ENCODE measurements around the gene MXI1.
A peak's percentile ranks its signal among the peaks of the same experiment; 100 is the strongest.
"Not testable (repeated sequence)": the region's sequence is repeated elsewhere in the genome, so short reads cannot be mapped to it uniquely, and the experiment has no call there.

Gene MXI1

GRCh38 chr10:110184398-110184797 is 23.0 kb upstream of the MXI1 start:
- no peak for DNase-seq

GRCh38 chr10:110185646-110186182 is 21.7 kb upstream of the MXI1 start:
- not testable (repeated sequence) for DNase-seq

GRCh38 chr10:110190170-110190569 is 17.2 kb upstream of the MXI1 start:
- DNase-seq, result no peak

GRCh38 chr10:110192552-110192951 is 14.9 kb upstream of the MXI1 start:
- DNase-seq, result no peak

- no peak for DNase-seq
Measured at GRCh38 chr10:110200503-110200902, 6.9 kb upstream of the MXI1 start.

- not testable (repeated sequence) for DNase-seq
Measured at GRCh38 chr10:110201046-110201445, 6.4 kb upstream of the MXI1 start.

- DNase-seq, result no peak
Measured at GRCh38 chr10:110203500-110204455, 3.6 kb upstream of the MXI1 start.

GRCh38 chr10:110205051-110205675 is 2.2 kb upstream of the MXI1 start:
- no peak for DNase-seq

- DNase-seq, result no peak
Measured at GRCh38 chr10:110207805-110208613, 604 bp downstream of the MXI1 start.

- DNase-seq, result no peak
Measured at GRCh38 chr10:110208614-110209453, 1.4 kb downstream of the MXI1 start.

- DNase-seq, result peak in 1 of 2 donors; percentile 58
Measured at GRCh38 chr10:110209454-110209925, 2.1 kb downstream of the MXI1 start.

GRCh38 chr10:110209926-110210673 is 2.7 kb downstream of the MXI1 start:
- peak in 1 of 2 donors; percentile 49 for DNase-seq

GRCh38 chr10:110210674-110211464 is 3.5 kb downstream of the MXI1 start:
- DNase-seq, result peak; percentile 90 to 92

- DNase-seq, result no peak
Measured at GRCh38 chr10:110211465-110211843, 4.0 kb downstream of the MXI1 start.

- no peak for DNase-seq
Measured at GRCh38 chr10:110212119-110213006, 5.0 kb downstream of the MXI1 start.

GRCh38 chr10:110214371-110214826 is 7.0 kb downstream of the MXI1 start:
- no peak for DNase-seq

- no peak for DNase-seq
Measured at GRCh38 chr10:110215286-110216170, 8.1 kb downstream of the MXI1 start.

- DNase-seq, result no peak
Measured at GRCh38 chr10:110216240-110216639, 8.8 kb downstream of the MXI1 start.

All from stimulated activated CD4-positive, alpha-beta T cell treated with anti-CD3 and anti-CD28 coated beads, Interleukin-2, amount 100 ng/mL, for 48 hours (primary cell).